GM18502 (cell line): Measurements from ENCODE around the gene RARS1.

Experiments
- ATAC-seq: cut with Tn5 transposase; IDR thresholded peaks from one replicate; pipeline ENCODE4 v1.9.1; 2021; ENCODE audit warnings: mild to moderate bottlenecking; ENCODE audit not compliant: unreplicated experiment, poor library complexity

The RARS1 gene

GRCh38 chr5:168550656-168551055 lies 64.4 kb downstream of the RARS1 start:
- no peak for ATAC-seq

- no peak for ATAC-seq
Observed at GRCh38 chr5:168552146-168552545, 65.9 kb downstream of the RARS1 start.

DNA sequence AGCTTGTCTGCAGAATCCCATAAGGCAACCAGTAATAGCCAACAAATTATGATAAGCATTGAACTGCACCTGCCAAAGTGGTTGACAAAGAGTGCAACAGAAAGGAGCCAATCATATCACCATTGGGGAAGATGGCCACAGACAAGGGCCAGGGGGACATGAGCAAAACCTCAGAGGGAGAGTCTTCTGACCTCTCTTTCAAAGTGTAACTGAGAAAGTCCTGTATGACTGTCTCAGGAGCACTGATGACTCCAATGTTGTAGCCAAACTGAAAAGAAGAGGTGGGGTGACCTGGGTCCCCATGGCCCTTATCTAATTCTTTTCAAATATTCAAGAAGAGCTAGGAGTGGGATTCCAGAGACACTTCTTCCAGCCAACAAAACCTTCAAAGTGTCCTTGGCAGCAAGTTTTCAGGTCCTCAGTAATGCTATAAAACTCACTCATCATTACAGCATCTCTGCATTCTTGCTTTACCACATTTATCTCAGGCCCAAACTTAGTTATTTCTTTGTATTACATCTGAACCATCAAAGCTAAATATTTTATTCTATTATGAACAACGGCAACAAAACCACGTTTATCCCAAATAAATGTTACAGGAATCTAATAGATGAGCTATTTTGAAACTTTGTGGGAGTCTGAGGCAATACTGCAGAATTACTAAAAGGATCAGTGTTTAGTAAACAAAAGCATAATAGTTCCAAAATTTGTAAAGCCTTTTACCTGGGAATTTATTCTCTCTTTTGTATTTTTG lies 67.3 kb downstream of the RARS1 start:
- ATAC-seq = no peak

- ATAC-seq = no peak
Observed at GRCh38 chr5:168557389-168557788, 71.1 kb downstream of the RARS1 start.

GRCh38 chr5:168562279-168562678 lies 76.0 kb downstream of the RARS1 start:
- ATAC-seq = no peak

- ATAC-seq = no peak
Observed at GRCh38 chr5:168563959-168564358, 77.7 kb downstream of the RARS1 start.

DNA sequence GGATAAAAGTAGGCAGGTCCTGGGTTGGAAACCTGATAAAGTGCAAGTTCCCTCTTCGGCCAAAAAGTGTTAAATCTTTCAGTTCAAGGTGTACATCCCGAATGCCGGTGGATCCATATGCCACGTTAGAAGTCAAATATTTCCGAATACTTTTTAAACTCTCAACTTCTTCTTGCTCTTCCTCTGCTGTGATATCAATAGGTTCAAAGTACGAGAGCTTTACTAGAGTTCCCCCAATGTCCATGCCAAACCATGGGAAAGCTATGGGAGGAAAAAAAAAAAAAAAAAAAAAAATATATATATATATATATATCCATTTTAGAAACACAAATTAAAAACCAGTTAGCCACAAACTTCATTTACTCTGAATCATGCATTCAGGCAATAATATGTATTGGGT lies 82.5 kb downstream of the RARS1 start:
- no peak for ATAC-seq
